IMR-90 (cell line): Measurements from ENCODE around the gene AKNA. TPM values are rescaled to one million over a fixed set of nuclear protein-coding genes. Genes with fewer than 3 reads are reported as not detected.

Experiments used
- ATAC-seq: fragments of 200-7000 bp; cut with Tn5 transposase; 2 replicates; pipeline ENCODE4 v1.9.1; 2020; ENCODE audit warnings: low read depth, mild to moderate bottlenecking, moderate library complexity
- BruUV-seq: library from RNA; stranded (reverse); fragments of 400-500 nt; replicated peaks from 2 replicates; lab custom pipeline; 2021; lab: Mats Ljungman, UMichigan
- CTCF ChIA-PET: fragments of 300-600 bp; formaldehyde crosslinking; extraction: SDS; loops from one replicate; lab custom pipeline; 2021; ENCODE audit warnings: antibody characterized with exemption; lab: Yijun Ruan, JAX
- POLR2A ChIA-PET: fragments of 300-600 bp; sonication (Branson Sonifier 250); formaldehyde crosslinking; loops from one replicate; lab custom pipeline; 2022; ENCODE audit warnings: antibody characterized with exemption; ENCODE audit not compliant: unreplicated experiment; lab: Charles Lee
- DNase-seq: peaks from one replicate; pipeline ENCODE4 v3.0.0; 2013
- H2AFZ ChIP-seq: replicated peaks from 2 replicates; pipeline ENCODE3; 2013; ENCODE audit warnings: low read length, mild to moderate bottlenecking; ENCODE audit not compliant: poor library complexity
- H2AK5ac ChIP-seq: 2 replicates; pipeline ENCODE4 v1.6.1; 2013; ENCODE audit warnings: low read depth, low read length, inconsistent platforms
- H2AK9ac ChIP-seq: replicated peaks from 2 replicates; pipeline ENCODE3; 2013; ENCODE audit warnings: mild to moderate bottlenecking, low read depth, low read length, moderate library complexity; ENCODE audit not compliant: poor library complexity
- H2BK120ac ChIP-seq: 2 replicates; pipeline ENCODE4 v1.6.1; 2013; ENCODE audit warnings: low read depth, low read length, inconsistent platforms
- H2BK15ac ChIP-seq: 3 replicates; pipeline ENCODE4 v1.6.1; 2013; ENCODE audit warnings: low read depth, low read length, inconsistent platforms
- H2BK20ac ChIP-seq: 2 replicates; pipeline ENCODE4 v1.6.1; 2013; ENCODE audit warnings: low read depth, mild to moderate bottlenecking, inconsistent platforms, low read length, moderate library complexity
- H2BK5ac ChIP-seq: 2 replicates; pipeline ENCODE4 v1.6.1; 2013; ENCODE audit warnings: mild to moderate bottlenecking, low read depth, low read length, inconsistent platforms; ENCODE audit not compliant: poor library complexity, severe bottlenecking
- H3K14ac ChIP-seq: replicated peaks from 2 replicates; pipeline ENCODE4 v1.6.1; 2013; ENCODE audit warnings: low read depth, low read length, inconsistent platforms
- H3K18ac ChIP-seq: 2 replicates; pipeline ENCODE4 v1.6.1; 2013; ENCODE audit warnings: low read depth, low read length, control low read depth
- H3K23ac ChIP-seq: 2 replicates; pipeline ENCODE4 v1.6.1; 2013; ENCODE audit warnings: low read depth, low read length, inconsistent platforms
- H3K27ac ChIP-seq: 2 replicates; pipeline ENCODE4 v1.5.1; 2013; ENCODE audit warnings: mild to moderate bottlenecking, control low read depth, low read length; ENCODE audit not compliant: insufficient read depth
- H3K27me3 ChIP-seq: 2 replicates; pipeline ENCODE4 v1.6.1; 2013; ENCODE audit warnings: low read length; ENCODE audit not compliant: control insufficient read depth, insufficient read depth
- H3K36me3 ChIP-seq: 2 replicates; pipeline ENCODE4 v1.6.1; 2013; ENCODE audit warnings: low read length, mixed read lengths; ENCODE audit not compliant: control insufficient read depth, insufficient read depth
- H3K4ac ChIP-seq: 2 replicates; pipeline ENCODE4 v1.6.1; 2013; ENCODE audit warnings: low read depth, low read length, inconsistent platforms
- H3K4me1 ChIP-seq: 2 replicates; pipeline ENCODE4 v1.6.1; 2013; ENCODE audit warnings: low read length, mixed read lengths; ENCODE audit not compliant: control insufficient read depth, insufficient read depth
- H3K4me2 ChIP-seq: 2 replicates; pipeline ENCODE4 v1.6.1; 2013; ENCODE audit warnings: low read depth, mild to moderate bottlenecking, control low read depth, low read length, moderate library complexity
- H3K4me3 ChIP-seq: 2 replicates; pipeline ENCODE4 v1.5.1; 2013; ENCODE audit warnings: low read depth, mild to moderate bottlenecking, control low read depth, low read length, moderate library complexity; ENCODE audit not compliant: insufficient read depth
- H3K56ac ChIP-seq: 2 replicates; pipeline ENCODE4 v1.6.1; 2013; ENCODE audit warnings: low read length, inconsistent platforms; ENCODE audit not compliant: insufficient read depth; ENCODE audit errors: extremely low read depth
- H3K79me1 ChIP-seq, 2 experiments: 2 replicates each; pipeline ENCODE4 v1.6.1; 2013; ENCODE audit warnings: low read length in 2 of 2, inconsistent platforms in 1 of 2, low read depth in 1 of 2
- H3K9ac ChIP-seq: 2 replicates; pipeline ENCODE4 v1.6.1; 2013; ENCODE audit warnings: low read depth, low read length, control low read depth
- H3K9me1 ChIP-seq: 2 replicates; pipeline ENCODE4 v1.6.1; 2013; ENCODE audit warnings: low read length, inconsistent platforms; ENCODE audit not compliant: insufficient read depth
- H3K9me3 ChIP-seq: 2 replicates; pipeline ENCODE4 v1.6.1; 2013; ENCODE audit warnings: low read length; ENCODE audit not compliant: control insufficient read depth, insufficient read depth
- H4K20me1 ChIP-seq: 2 replicates; pipeline ENCODE4 v1.6.1; 2013; ENCODE audit warnings: low read length, inconsistent platforms; ENCODE audit not compliant: insufficient read depth
- H4K5ac ChIP-seq: 2 replicates; pipeline ENCODE4 v1.6.1; 2013; ENCODE audit warnings: mild to moderate bottlenecking, low read depth, low read length, control low read depth
- H4K8ac ChIP-seq, 2 experiments: 2 replicates each; pipeline ENCODE4 v1.6.1; 2013; ENCODE audit warnings: low read depth in 2 of 2, low read length in 2 of 2, control low read depth in 1 of 2, inconsistent platforms in 1 of 2
- H4K91ac ChIP-seq: 2 replicates; pipeline ENCODE4 v1.6.1; 2013; ENCODE audit warnings: low read depth, low read length, inconsistent platforms; ENCODE audit not compliant: insufficient read depth
- BHLHE40 ChIP-seq: fragments of 150-350 bp; IDR thresholded peaks from 2 replicates; pipeline ENCODE4 v1.6.1; 2016; ENCODE audit warnings: mild to moderate bottlenecking, low read depth, low read length
- CEBPB ChIP-seq: IDR thresholded peaks from 2 replicates; pipeline ENCODE4 v1.6.1; 2012; ENCODE audit warnings: low read depth, low read length, improper control_type of control experiment
- CHD1 ChIP-seq: IDR thresholded peaks from 2 replicates; pipeline ENCODE4 v1.6.1; 2012; ENCODE audit warnings: low read depth, low read length, improper control_type of control experiment
- FOS ChIP-seq: fragments of 150-350 bp; IDR thresholded peaks from 2 replicates; pipeline ENCODE4 v1.6.1; 2016; ENCODE audit warnings: low read depth, low read length
- MAFK ChIP-seq: IDR thresholded peaks from 2 replicates; pipeline ENCODE4 v1.6.1; 2012; ENCODE audit warnings: low read depth, low read length, improper control_type of control experiment
- MAZ ChIP-seq: IDR thresholded peaks from 2 replicates; pipeline ENCODE4 v1.6.1; 2012; ENCODE audit warnings: low read depth, mild to moderate bottlenecking, low read length, improper control_type of control experiment, moderate library complexity, borderline replicate concordance
- MXI1 ChIP-seq: IDR thresholded peaks from 2 replicates; pipeline ENCODE4 v1.6.1; 2012; ENCODE audit warnings: low read depth, mild to moderate bottlenecking, low read length, moderate library complexity, borderline replicate concordance
- NFE2L2 ChIP-seq: fragments of 150-350 bp; IDR thresholded peaks from 2 replicates; pipeline ENCODE4 v1.6.1; 2016; ENCODE audit warnings: low read depth, mild to moderate bottlenecking, low read length
- POLR2A ChIP-seq: IDR thresholded peaks from 2 replicates; pipeline ENCODE4 v1.6.1; 2012; ENCODE audit warnings: mild to moderate bottlenecking, low read depth, low read length
- RAD21 ChIP-seq: IDR thresholded peaks from 2 replicates; pipeline ENCODE4 v1.6.1; 2012; ENCODE audit warnings: low read length, improper control_type of control experiment
- RCOR1 ChIP-seq: IDR thresholded peaks from 2 replicates; pipeline ENCODE4 v1.6.1; 2012; ENCODE audit warnings: mild to moderate bottlenecking, low read length, improper control_type of control experiment; ENCODE audit not compliant: insufficient replicate concordance
- RFX5 ChIP-seq: IDR thresholded peaks from 2 replicates; pipeline ENCODE4 v1.8.0; 2012; ENCODE audit warnings: low read depth, mild to moderate bottlenecking, low read length, moderate library complexity
- SMC3 ChIP-seq: fragments of 150-350 bp; IDR thresholded peaks from 2 replicates; pipeline ENCODE4 v1.6.1; 2016; ENCODE audit warnings: low read depth, mild to moderate bottlenecking, antibody characterized with exemption, low read length, moderate library complexity
- WGBS, 2 experiments: methylation state at CpG; one replicate each; pipeline versions ENCODE4 v1.1.5 to v1.1.7; 2013; ENCODE audit warnings: missing lambda C conversion rate in 2 of 2; ENCODE audit not compliant: insufficient read length in 1 of 2; ENCODE audit errors: extremely low coverage in 2 of 2; 5-methylcytosine and 5-hydroxymethylcytosine counted together
- dilution Hi-C: fragments of 300-500 bp; cut with HindIII; formaldehyde crosslinking; loops from one replicate; pipeline ENCODE4 v1.14.3; 2018; ENCODE audit warnings: low sequenced_read_pairs; ENCODE audit not compliant: unreplicated experiment
- in situ Hi-C: fragments of 300-500 bp; cut with MboI; formaldehyde crosslinking; loops from 3 replicates; pipeline ENCODE4 v1.14.3; 2019; ENCODE audit warnings: low sequenced_read_pairs, inconsistent platforms, mixed read lengths
- intact Hi-C: fragments of 100-400 bp; cut with micrococcal nuclease; formaldehyde crosslinking; loops from 2 replicates; pipeline ENCODE4 v1.10.0; 2022
- polyA plus RNA-seq, 3 experiments: library from polyadenylated mRNA; depleted of rRNA; stranded (reverse); fragments of >200 nt; gene quantifications; 2 replicates each; pipeline ENCODE4 v1.2.3, GENCODE V29; 2012; ENCODE audit warnings: low replicate concordance in 1 of 3
- total RNA-seq: library from RNA; depleted of rRNA; stranded (reverse); fragments of >200 nt; gene quantifications from 2 replicates; pipeline ENCODE4 v1.2.3, GENCODE V29; 2012
- TF ChIP-seq, protein P1 (sequence below): fragments of 150-350 bp; IDR thresholded peaks from 2 replicates; pipeline ENCODE4 v1.6.1; 2016; ENCODE audit warnings: low read depth, mild to moderate bottlenecking, low read length, moderate library complexity, borderline replicate concordance
- TF ChIP-seq, protein P2 (sequence below): fragments of 150-350 bp; IDR thresholded peaks from 2 replicates; pipeline ENCODE4 v1.6.1; 2017; ENCODE audit warnings: mild to moderate bottlenecking, antibody characterized with exemption, low read length, low read depth

The AKNA gene
- total and polyA plus RNA-seq, 2 of the 4 experiments (the other 2 are of a cell fraction), result 2.7 to 7.3 TPM

DNA sequence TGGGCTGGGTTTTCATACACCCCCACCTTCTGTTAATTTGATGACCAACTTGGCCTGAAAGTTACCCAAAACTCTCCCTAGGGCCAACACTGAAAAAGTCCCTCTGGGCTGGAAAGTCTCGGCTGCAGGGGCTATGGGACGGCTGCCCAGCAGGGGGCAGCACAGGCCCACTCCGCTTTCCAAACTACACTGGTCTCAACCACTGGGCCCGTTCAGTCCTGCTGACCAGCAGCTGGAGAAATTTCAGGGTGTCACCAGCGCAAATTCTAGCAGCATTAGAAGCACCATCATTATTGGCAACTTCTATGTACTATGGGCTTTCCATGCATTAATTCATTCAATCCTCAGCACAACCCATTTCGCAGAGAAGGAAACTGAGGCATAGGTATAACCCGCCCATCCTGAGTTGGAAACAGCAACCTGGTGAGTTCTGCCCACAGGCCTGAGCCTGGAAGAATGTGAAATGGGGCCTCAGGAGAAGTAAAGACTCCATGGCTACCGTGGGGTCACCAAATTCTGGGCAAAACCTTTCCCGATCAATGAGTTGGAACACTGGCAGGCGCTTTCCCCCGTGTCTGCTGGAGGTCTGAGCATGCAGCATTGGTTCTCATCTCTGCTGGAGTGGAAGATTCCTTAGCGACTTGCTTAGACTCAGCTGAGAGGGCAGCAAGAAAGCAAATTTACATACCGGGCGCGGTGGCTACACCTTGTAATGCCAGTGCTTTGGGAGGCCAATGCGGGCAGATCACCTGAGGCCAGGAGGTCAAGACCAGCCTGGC is 48.5 kb downstream of the AKNA start (continued):
- TF ChIP-seq CHD1, result no peak

DNA sequence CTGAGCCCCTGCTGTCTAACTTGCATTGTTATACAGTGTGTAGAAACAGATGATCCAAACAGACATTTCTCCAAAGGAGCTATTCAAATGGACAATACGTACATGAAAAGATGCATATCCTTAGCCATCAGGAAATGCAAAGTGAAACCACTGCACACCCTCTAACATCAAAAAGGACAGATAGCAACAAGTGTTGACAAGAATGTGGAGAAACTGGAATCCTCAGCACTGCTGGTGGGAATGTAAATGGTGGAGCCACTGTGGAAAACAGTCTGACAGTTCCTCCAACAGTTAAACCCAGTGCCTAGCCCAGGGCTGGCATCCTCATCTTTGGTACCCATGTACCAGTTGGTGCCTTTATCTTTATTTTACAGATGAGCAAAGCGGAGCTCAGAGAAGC is 49.6 kb downstream of the AKNA start:
- POLR2A ChIA-PET, result no interaction called here
- H4K20me1 ChIP-seq, result no peaks in the 10 kb centered on the region
- H3K9me1 ChIP-seq, result no peaks in the 10 kb centered on the region; the same call in 1 of the 2 replicates
- no peak overlapping the region for H2AFZ ChIP-seq
- no CpG with 5 or more reads among the region's 2 CpGs for WGBS, 2 experiments
- H3K14ac ChIP-seq, result no peak overlapping the region
- CTCF ChIA-PET, result interaction anchor here (1.6 kb wide), 1 partner anchor 79 kb away, joined by 5 read pairs; no protein-coding TSS in a partner anchor
- peaks cover 50% of the 10 kb centered on the region for H3K36me3 ChIP-seq
- H3K18ac ChIP-seq, result no peak overlapping the region
- H3K4me1 ChIP-seq, result no peaks in the 10 kb centered on the region
- no peak overlapping the region for H2AK5ac ChIP-seq
- H2AK9ac ChIP-seq, result no peak overlapping the region
- H3K4ac ChIP-seq, result no peak overlapping the region
- no peak overlapping the region for H4K91ac ChIP-seq
- no peak overlapping the region for H3K27ac ChIP-seq
- no peak overlapping the region for H4K5ac ChIP-seq
- intact Hi-C loops, result loop anchor here (2.0 to 10.0 kb wide), 2 partner anchors 59 to 167 kb away; partner anchors contain the start of gene WHRN
- no peaks in the 10 kb centered on the region for H3K9me3 ChIP-seq
- H2BK20ac ChIP-seq, result no peak overlapping the region
- no peak overlapping the region for H4K8ac ChIP-seq
- no TSS peak for BruUV-seq
- in situ Hi-C loops, result no loop called here
- H3K4me3 ChIP-seq, result no peak overlapping the region
- no peak overlapping the region for H3K9ac ChIP-seq
- no peak overlapping the region for H3K23ac ChIP-seq
- H3K4me2 ChIP-seq, result no peak overlapping the region
- DNase-seq (no peak), ATAC-seq (no peak)
- H3K56ac ChIP-seq, result no peak overlapping the region
- dilution Hi-C loops, result no loop called here
- no peak overlapping the region for H2BK120ac ChIP-seq
- no peak overlapping the region for H2BK15ac ChIP-seq
- no peaks in the 10 kb centered on the region for H3K79me1 ChIP-seq
- H2BK5ac ChIP-seq, result no peak overlapping the region
- H3K27me3 ChIP-seq, result no peaks in the 10 kb centered on the region
- no peak for TF ChIP-seq RFX5
- no peak for TF ChIP-seq MAZ
- TF ChIP-seq RAD21, result no peak
- no peak for TF ChIP-seq MXI1
- TF ChIP-seq, protein P1, sequence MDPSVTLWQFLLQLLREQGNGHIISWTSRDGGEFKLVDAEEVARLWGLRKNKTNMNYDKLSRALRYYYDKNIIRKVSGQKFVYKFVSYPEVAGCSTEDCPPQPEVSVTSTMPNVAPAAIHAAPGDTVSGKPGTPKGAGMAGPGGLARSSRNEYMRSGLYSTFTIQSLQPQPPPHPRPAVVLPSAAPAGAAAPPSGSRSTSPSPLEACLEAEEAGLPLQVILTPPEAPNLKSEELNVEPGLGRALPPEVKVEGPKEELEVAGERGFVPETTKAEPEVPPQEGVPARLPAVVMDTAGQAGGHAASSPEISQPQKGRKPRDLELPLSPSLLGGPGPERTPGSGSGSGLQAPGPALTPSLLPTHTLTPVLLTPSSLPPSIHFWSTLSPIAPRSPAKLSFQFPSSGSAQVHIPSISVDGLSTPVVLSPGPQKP, result no peak
- TF ChIP-seq POLR2A, result no peak
- TF ChIP-seq FOS, result no peak
- TF ChIP-seq RCOR1, result no peak
- TF ChIP-seq, protein P2, sequence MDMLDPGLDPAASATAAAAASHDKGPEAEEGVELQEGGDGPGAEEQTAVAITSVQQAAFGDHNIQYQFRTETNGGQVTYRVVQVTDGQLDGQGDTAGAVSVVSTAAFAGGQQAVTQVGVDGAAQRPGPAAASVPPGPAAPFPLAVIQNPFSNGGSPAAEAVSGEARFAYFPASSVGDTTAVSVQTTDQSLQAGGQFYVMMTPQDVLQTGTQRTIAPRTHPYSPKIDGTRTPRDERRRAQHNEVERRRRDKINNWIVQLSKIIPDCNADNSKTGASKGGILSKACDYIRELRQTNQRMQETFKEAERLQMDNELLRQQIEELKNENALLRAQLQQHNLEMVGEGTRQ, result no peak
- TF ChIP-seq BHLHE40, result no peak
- no peak for TF ChIP-seq MAFK
- TF ChIP-seq SMC3, result no peak
- no peak for TF ChIP-seq NFE2L2
- no peak for TF ChIP-seq CEBPB
- no peak for TF ChIP-seq CHD1
